GM18951 (cell line): ENCODE measurements around the gene GRIN2A.

Experiments used
- POLR2A ChIP-seq: IDR thresholded peaks from 4 replicates; pipeline ENCODE4 v1.6.1; 2011; ENCODE audit warnings: mild to moderate bottlenecking; ENCODE audit not compliant: insufficient read length, insufficient read depth; ENCODE audit errors: extremely low read depth
- in situ Hi-C: fragments of 300-500 bp; cut with MboI; formaldehyde crosslinking; loops from one replicate; pipeline ENCODE4 v1.12.0; 2022; ENCODE audit warnings: low sequenced_read_pairs, mixed read lengths, inconsistent platforms; ENCODE audit not compliant: unreplicated experiment

Gene GRIN2A

DNA sequence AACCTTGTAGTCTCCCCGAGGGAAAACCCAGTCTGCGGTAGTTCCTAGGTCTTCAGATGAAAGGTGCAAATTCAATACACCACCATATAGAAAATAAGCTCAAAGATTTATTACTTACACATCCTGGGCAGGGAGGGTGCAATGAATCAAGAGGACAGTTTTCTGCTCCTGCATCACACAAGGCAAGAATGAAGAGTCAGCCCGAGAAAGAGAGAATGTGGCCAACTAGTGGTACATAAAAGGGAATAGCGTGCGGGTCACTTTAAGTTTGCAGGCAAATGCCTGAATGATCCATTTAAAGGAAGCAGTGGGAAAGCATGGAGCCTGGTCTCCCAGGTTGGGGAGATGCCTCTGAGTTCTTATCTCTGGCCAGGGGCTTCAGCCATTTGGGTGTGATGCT lies 403.4 kb downstream of the GRIN2A start:
- in situ Hi-C loops = no loop called here
- no peak for TF ChIP-seq POLR2A

DNA sequence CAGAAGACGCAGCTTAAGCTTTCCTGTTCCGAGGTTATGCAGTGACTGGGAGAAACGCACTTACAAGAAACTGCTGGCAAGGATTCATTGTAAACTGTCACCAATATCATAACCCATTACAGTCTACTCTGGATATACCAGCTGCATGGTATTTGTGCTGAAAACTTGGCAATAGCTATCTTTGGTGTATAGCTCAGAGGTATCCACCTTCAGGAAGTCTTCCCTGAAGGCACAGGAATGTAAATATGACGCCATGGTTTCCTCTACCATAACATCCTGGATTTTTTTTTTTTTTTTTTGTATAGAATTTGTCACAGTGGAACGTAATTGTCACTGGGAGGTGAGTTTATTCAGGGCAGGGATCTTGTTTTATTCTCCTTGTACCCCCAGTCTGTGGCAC lies 406.2 kb downstream of the GRIN2A start:
- in situ Hi-C loops = no loop called here
- no peak for TF ChIP-seq POLR2A

DNA sequence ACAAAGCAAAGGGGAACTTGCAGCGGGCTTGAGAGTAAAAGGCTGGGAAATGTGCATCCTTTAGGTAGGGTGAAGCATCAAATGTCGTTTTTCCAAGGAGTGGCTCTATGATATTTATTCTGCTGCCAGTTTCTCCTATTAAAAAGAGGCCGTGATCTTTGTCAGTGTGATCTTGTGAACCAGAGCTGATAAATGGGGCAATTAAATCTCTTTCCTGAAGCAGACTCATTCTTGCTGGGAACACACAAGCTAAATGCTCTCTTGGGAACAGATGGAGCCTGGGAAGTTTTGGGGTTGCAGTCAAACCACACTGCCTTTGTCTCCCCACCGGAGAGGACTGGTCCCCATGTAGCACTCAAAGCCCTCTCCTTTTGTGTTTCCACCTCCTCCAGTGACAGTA lies 408.9 kb downstream of the GRIN2A start:
- in situ Hi-C loops = no loop called here
- no peak for TF ChIP-seq POLR2A

DNA sequence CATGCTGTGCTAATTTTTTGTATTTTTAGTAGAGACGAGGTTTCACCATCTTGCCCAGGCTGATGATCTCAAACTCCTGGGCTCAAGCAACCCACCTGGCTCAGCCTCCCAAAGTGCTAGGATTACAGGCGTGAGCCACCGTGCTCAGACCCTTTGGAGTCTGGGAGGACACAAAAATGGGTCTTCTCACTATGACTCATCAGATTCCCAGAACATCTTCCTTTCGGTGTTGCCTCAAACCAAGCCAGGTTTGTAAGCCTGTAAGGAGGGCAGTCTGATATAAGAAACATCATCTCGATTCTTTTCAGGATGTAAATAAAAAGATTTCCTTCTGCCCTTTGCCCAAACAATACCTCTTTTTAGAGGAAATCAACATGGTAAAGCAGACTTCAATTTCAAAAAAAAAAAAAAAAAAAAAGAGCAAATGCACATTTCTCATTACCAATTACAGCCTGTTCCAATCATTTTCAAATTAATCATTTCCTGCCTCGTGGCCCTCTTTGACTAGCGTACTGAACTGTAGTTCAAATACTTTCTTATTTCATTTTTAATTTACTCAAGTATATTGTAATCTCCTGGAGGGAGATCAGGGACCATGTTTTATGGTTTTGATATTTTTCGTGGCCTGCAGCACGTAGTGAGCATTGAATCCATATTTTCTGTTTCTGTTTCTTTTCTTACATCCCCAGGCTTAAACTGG lies 409.6 kb downstream of the GRIN2A start:
- no peak for TF ChIP-seq POLR2A
- in situ Hi-C loops = no loop called here

DNA sequence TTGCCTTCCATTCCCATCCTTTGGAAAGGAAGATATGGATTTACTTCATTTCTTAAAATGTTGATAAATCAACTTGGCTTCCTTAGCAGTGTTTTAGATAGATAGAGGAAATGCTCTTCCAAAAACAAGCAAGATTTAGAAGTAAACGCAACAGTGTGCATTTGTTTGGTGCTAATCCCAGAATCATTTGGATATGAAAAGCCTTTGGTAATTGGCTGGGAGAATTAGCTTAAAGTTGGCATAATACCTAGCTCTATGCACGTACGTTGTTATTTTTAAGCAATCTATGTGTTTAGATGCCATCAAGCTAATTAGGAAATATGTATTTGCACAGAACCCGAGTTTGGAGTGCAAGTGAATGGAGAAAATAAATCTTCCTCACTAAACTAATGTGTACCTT lies 415.3 kb downstream of the GRIN2A start:
- in situ Hi-C loops = no loop called here
- TF ChIP-seq POLR2A = no peak

DNA sequence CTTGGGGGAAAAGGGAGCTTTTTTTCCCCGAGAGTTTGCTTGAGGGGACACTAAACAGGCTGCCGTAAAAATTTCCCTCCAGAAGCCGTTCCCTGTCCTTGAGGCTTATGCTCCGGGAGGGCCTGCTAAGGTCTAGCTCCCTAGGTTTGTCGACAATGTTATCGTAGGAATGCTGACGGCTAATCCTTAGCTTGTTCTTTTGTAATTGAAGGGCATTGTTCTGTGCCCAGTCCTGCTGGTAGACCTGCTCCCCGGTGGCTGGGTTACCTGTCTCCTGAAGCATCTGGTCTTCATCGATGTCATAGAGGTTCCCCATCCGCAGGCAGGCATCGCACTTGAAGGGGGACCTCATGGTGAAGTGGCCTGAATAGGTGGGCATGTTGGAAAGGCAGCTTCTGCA lies 418.7 kb downstream of the GRIN2A start:
- TF ChIP-seq POLR2A = no peak
- in situ Hi-C loops = no loop called here

DNA sequence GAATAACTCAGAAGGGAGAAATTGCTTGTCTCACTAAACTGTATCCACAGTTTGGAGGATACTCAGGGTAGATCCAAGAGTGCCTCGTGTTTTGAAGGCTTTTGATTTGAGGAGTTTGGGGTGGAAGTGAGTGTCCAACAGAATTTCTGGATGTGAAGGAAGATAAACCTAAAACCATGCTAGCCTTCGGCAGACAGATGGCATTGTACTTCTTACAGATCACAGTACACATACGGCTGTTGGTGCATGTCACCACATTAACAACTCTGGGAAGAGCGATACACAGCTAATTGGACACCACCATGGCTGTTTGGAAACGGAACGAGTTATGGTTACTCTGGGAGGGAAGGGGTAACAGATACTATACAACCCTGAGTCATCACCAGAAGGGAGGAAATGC lies 420.4 kb downstream of the GRIN2A start:
- in situ Hi-C loops = no loop called here
- TF ChIP-seq POLR2A = no peak

DNA sequence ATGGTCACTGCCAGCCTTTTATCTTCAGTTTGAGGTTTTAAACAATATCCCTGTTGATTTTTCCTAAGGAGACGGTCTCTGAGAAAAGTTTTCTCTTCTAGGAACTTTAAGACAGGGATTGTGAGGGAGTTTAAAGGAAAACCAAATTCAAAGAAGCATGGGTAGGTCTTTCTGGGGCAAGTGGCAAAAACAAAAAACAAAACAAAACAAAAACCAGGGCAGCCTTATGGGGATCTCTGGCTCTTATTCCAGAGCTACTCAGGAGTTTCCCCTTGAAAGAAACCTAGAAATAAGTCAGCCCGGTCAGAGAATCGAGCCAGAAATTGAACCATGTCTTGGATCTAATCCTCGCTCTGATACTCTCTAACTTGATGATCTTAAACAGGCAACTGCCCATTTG lies 424.5 kb downstream of the GRIN2A start:
- TF ChIP-seq POLR2A = no peak
- in situ Hi-C loops = no loop called here

DNA sequence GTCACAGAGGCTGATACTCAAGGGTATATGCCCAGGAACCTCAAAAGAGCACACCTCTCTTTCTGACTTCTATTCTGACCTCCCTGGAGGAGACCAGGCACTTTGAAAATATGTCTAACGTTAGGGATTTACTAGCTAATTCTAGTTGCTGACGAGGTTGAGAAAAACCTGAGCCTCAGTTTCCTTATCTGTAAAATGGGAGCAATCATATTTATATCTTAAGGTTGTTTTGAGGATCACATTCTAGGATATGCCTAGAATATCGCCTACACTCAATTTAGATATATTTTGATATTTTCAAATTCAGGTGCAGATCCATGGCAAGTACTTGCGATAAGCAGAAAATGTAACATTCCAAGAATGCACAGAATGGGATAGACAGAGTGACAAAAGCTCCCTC lies 425.8 kb downstream of the GRIN2A start:
- TF ChIP-seq POLR2A = no peak
- in situ Hi-C loops = no loop called here

DNA sequence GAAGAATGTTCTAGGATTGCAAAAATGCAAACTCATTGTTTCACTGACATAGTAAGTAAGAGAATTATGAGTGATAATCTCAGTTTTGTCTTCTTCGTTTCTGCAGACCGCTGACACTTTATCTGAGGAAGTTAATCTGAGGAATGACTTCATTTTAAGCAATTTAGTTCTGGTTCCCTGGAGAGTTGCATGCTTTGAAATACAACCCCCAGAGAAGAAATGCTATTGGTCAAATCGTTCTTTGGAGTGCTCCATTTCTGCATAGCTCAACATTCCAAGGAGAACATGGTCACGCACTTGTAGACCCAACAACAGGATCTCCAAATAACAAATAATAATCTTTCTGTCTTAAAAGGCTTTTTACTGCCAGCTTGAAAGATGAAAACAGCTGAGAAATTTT lies 427.1 kb downstream of the GRIN2A start:
- in situ Hi-C loops = no loop called here
- TF ChIP-seq POLR2A = no peak

DNA sequence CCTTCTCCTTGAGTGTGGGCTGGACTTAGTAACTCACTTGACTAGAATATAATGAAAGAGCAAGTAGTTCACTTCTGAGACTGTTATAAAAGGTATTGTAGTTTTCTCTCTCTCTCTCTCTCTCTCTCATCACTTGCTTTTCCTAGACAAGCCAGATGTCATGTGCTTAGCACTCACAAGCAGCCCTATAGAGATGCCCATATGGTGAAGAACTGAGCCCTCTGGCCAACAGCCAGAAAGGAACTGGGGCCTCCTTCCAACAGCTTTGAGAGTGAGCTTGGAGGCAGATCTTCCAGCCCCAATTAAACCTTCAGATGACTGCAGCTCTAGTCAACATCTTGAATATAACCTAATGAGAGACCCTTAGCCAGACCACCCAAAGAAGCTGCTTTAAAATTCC lies 440.5 kb downstream of the GRIN2A start:
- in situ Hi-C loops = no loop called here
- no peak for TF ChIP-seq POLR2A

DNA sequence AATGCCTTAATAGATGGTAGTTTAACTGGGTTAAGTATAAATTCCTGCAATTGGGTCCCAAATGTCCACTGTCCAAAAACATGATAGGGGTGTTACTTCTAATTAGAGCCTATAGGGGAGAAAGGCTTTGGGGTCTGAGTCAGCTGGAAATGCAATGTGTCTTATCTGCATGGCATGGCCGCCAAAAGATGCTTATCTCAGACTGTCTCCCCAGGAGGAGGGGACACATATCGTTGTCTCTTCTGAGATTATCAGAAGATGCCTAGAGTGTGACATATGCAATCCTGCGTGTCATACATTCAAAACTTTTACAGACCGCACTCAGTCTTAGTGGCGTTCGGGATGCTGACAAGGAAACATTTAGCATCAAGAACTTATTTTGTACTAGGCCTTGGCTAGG lies 442.9 kb downstream of the GRIN2A start:
- in situ Hi-C loops = no loop called here
- no peak for TF ChIP-seq POLR2A

DNA sequence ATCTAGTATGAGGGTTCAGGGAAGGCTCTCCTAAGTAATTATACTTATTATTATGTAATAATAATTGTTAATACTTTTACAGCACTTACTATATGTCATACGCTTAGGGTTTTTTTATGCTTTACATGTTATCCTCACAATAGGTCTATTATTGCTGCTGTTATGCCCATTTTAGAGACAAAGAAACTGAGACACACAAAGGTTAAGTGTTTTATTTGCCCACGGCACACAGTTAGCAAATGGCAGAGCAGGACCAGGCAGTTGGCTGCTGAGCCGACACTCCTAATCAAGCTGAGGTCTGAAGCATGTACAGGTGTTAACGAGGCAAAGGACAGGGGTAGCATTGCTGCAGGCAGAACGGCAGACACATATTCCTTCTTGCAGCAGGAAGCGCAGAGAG lies 443.5 kb downstream of the GRIN2A start:
- in situ Hi-C loops = no loop called here
- no peak for TF ChIP-seq POLR2A

DNA sequence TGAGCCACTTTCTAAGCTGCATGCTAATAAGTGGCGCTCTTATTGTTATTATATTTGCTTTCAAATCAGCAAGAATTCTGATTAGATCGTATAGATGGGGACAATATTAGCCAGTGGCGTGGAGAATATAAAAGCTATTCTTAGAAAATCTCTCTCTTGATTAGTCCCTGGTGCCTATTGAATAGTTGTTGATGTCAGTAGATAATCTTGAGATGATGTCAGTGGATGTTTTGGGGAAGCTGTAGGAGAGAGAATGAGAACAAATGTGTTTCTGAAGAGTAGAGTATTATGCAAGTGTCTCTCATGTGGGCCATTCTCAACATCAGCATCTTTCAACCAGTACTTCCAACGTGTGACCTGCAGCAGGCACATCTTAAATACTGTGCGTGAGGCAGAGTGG lies 445.7 kb downstream of the GRIN2A start:
- in situ Hi-C loops = no loop called here
- no peak for TF ChIP-seq POLR2A

DNA sequence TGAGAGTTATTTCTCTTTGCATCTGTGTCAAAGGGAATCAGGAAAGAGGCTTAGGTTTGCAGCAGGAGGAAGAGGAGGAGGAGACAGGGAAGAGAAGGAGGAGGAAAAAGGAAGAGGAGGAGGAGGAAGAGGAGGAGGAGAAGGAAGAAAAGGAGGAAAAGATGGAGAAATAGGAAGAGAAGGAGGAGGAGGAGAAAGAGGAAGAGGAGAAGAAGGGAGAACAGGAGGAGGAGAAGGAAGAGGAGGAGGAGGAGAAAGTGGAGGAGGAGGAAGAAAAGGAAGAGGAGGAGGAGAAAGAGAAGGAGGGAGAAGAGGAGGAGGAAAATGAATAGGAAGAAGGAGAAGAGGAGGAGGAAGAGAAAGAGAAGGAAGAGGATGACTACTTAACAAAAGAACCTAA lies 459.1 kb downstream of the GRIN2A start:
- TF ChIP-seq POLR2A = no peak

More for the DNA sequence above, 459.1 kb downstream of the GRIN2A start:
- in situ Hi-C loops = no loop called here
